A549 (cell line): ENCODE measurements around the gene SCPEP1. TPM values are rescaled to one million over a fixed set of nuclear protein-coding genes. Genes with fewer than 3 reads are reported as not detected.

ENCODE experiments used
- ATAC-seq, 2 experiments: fragments of 200-7000 bp in 1 of 2; fragments of >200 bp in 1 of 2; cut with Nextera tagmentation in 1 of 2; cut with Tn5 transposase in 1 of 2; 3 replicates each; pipeline versions ENCODE4 v1.8.0 to v1.9.1; 2018 to 2020; ENCODE audit warnings: mild to moderate bottlenecking in 1 of 2, moderate library complexity in 1 of 2
- CTCF ChIA-PET: fragments of 300-600 bp; sonication (Branson Sonifier 250); formaldehyde crosslinking; extraction: SDS; loops from one replicate; lab custom pipeline; 2021; ENCODE audit warnings: antibody characterized with exemption, inconsistent platforms; lab: Yijun Ruan, JAX
- POLR2A ChIA-PET: fragments of 350-600 bp; formaldehyde crosslinking; extraction: SDS; loops from one replicate; lab custom pipeline; 2021; ENCODE audit warnings: antibody characterized with exemption, inconsistent platforms; lab: Yijun Ruan, JAX
- DNase-seq, 2 experiments: peaks; one replicate each; pipeline versions ENCODE4 v3.0.0 to v3.0.0-alpha.2; 2011 to 2016; ENCODE audit warnings: low read depth in 1 of 2, low spot score in 1 of 2
- FAIRE-seq: peaks from 2 replicates; lab custom pipeline; 2011; peaks lifted over from hg19 to GRCh38; lab: Jason Lieb, UNC
- H3K27ac ChIP-seq, 2 experiments: fragments of >200 bp; sonication (Bioruptor Twin); formaldehyde crosslinking; 3 replicates each; pipeline ENCODE4 v1.5.1; 2016 to 2017
- H3K4me1 ChIP-seq: fragments of >200 bp; sonication (Bioruptor Twin); formaldehyde crosslinking; 3 replicates; pipeline ENCODE4 v1.6.1; 2016
- H3K4me2 ChIP-seq: fragments of >200 bp; sonication (Bioruptor Twin); formaldehyde crosslinking; 3 replicates; pipeline ENCODE4 v1.6.1; 2016
- H3K4me3 ChIP-seq: fragments of >200 bp; sonication (Bioruptor Twin); formaldehyde crosslinking; 3 replicates; pipeline ENCODE4 v1.5.1; 2016
- H3K9me3 ChIP-seq: fragments of >200 bp; sonication (Bioruptor Twin); formaldehyde crosslinking; 3 replicates; pipeline ENCODE4 v1.6.1; 2016
- CEBPB ChIP-seq, 2 experiments: fragments of >200 bp in 1 of 2; sonication (Bioruptor Twin) in 1 of 2; formaldehyde crosslinking in 1 of 2; IDR thresholded peaks; 2 replicates each; pipeline ENCODE4 v1.6.1; 2012 to 2016
- CHD2 ChIP-seq: fragments of 150-350 bp; IDR thresholded peaks from 2 replicates; pipeline ENCODE4 v1.6.1; 2014; ENCODE audit warnings: low read length; ENCODE audit not compliant: partially characterized antibody
- EHMT2 ChIP-seq: fragments of 200-600 bp; sonication (generic); IDR thresholded peaks from 2 replicates; pipeline ENCODE4 v1.6.1; 2016; ENCODE audit warnings: antibody characterized with exemption, low read depth, mild to moderate bottlenecking, moderate library complexity
- ESRRA ChIP-seq: fragments of 150-350 bp; IDR thresholded peaks from 2 replicates; pipeline ENCODE4 v1.6.1; 2014; ENCODE audit warnings: mild to moderate bottlenecking, low read length, borderline replicate concordance
- HDAC2 ChIP-seq: fragments of 200-600 bp; sonication (generic); IDR thresholded peaks from 2 replicates; pipeline ENCODE4 v1.6.1; 2016
- HEYL ChIP-seq: fragments of 250-450 bp; sonication (Bioruptor Pico); IDR thresholded peaks from 2 replicates; pipeline ENCODE4 v1.8.0; 2021; ENCODE audit warnings: mild to moderate bottlenecking, moderate library complexity
- HOXA7 ChIP-seq: fragments of 250-450 bp; sonication (Bioruptor Pico); IDR thresholded peaks from 2 replicates; pipeline ENCODE4 v1.5.0; 2020; ENCODE audit warnings: mild to moderate bottlenecking, moderate library complexity
- HOXB5 ChIP-seq: fragments of 250-450 bp; sonication (Bioruptor Pico); IDR thresholded peaks from 2 replicates; pipeline ENCODE4 v1.5.0; 2020; ENCODE audit warnings: mild to moderate bottlenecking, moderate library complexity
- JUNB ChIP-seq: fragments of >200 bp; sonication (Bioruptor Twin); formaldehyde crosslinking; IDR thresholded peaks from 2 replicates; pipeline ENCODE4 v1.6.1; 2016
- MYC ChIP-seq: IDR thresholded peaks from 2 replicates; pipeline ENCODE4 v1.6.1; 2012; ENCODE audit warnings: mild to moderate bottlenecking, inconsistent platforms, low read length, improper control_type of control experiment, borderline replicate concordance
- POLR2AphosphoS2 ChIP-seq: conservative IDR thresholded peaks from 2 replicates; pipeline ENCODE4 v1.6.1; 2012; ENCODE audit warnings: low read length, improper control_type of control experiment, inconsistent platforms
- RAD21 ChIP-seq, 2 experiments: fragments of >200 bp in 1 of 2; sonication (Bioruptor Twin) in 1 of 2; formaldehyde crosslinking in 1 of 2; IDR thresholded peaks in 1 of 2; conservative IDR thresholded peaks in 1 of 2; 2 replicates in 1 of 2; 3 replicates in 1 of 2; pipeline ENCODE4 v1.6.1; 2012 to 2018; ENCODE audit warnings: inconsistent platforms in 1 of 2
- RCOR1 ChIP-seq: fragments of 150-350 bp; IDR thresholded peaks from 2 replicates; pipeline ENCODE4 v1.6.1; 2014; ENCODE audit warnings: antibody characterized with exemption, low read length, low read depth
- RFX5 ChIP-seq: fragments of 450-650 bp; IDR thresholded peaks from 2 replicates; pipeline ENCODE4 v1.7.1; 2014; ENCODE audit warnings: antibody characterized with exemption, mild to moderate bottlenecking, moderate library complexity
- ZNF302 ChIP-seq: fragments of 250-450 bp; sonication (Bioruptor Pico); IDR thresholded peaks from 2 replicates; pipeline ENCODE4 v1.9.0; 2021; ENCODE audit warnings: inconsistent platforms, mild to moderate bottlenecking, moderate library complexity
- ZSCAN20 ChIP-seq: fragments of 250-450 bp; sonication (Bioruptor Pico); IDR thresholded peaks from 2 replicates; pipeline ENCODE4 v1.8.0; 2022; ENCODE audit warnings: mild to moderate bottlenecking, moderate library complexity
- WGBS: methylation state at CpG from one replicate; pipeline ENCODE4 v1.1.6; 2017; ENCODE audit errors: missing lambda C conversion rate; 5-methylcytosine and 5-hydroxymethylcytosine counted together
- polyA plus RNA-seq, 4 experiments: library from polyadenylated mRNA; depleted of rRNA in 3 of 4; stranded (reverse); fragments of >200 nt; fragmentation: RNase III in 1 of 4; extraction: RNeasy Plus Mini Kit Qiagen cat#74134 plus additional on column Dnase treatment in 1 of 4; gene quantifications; 2 replicates in 3 of 4; 3 replicates in 1 of 4; pipeline ENCODE4 v1.2.3, GENCODE V29; 2011 to 2017
- TF ChIP-seq, protein P1 (sequence below): fragments of 150-350 bp; IDR thresholded peaks from 2 replicates; pipeline ENCODE4 v1.6.1; 2014; ENCODE audit warnings: low read depth, mild to moderate bottlenecking, low read length
- TF ChIP-seq, protein P2 (sequence below): fragments of 250-450 bp; sonication (Bioruptor Pico); IDR thresholded peaks from 2 replicates; pipeline ENCODE4 v1.5.0; 2021; ENCODE audit warnings: mild to moderate bottlenecking, moderate library complexity, borderline replicate concordance
- TF ChIP-seq, protein P3 (sequence below): fragments of >200 bp; sonication (Bioruptor Twin); formaldehyde crosslinking; IDR thresholded peaks from 3 replicates; pipeline ENCODE4 v1.6.1; 2016

The SCPEP1 gene
- polyA plus RNA-seq, 2 of the 4 experiments (the other 2 are of a cell fraction): 44.5 to 45.0 TPM

DNA sequence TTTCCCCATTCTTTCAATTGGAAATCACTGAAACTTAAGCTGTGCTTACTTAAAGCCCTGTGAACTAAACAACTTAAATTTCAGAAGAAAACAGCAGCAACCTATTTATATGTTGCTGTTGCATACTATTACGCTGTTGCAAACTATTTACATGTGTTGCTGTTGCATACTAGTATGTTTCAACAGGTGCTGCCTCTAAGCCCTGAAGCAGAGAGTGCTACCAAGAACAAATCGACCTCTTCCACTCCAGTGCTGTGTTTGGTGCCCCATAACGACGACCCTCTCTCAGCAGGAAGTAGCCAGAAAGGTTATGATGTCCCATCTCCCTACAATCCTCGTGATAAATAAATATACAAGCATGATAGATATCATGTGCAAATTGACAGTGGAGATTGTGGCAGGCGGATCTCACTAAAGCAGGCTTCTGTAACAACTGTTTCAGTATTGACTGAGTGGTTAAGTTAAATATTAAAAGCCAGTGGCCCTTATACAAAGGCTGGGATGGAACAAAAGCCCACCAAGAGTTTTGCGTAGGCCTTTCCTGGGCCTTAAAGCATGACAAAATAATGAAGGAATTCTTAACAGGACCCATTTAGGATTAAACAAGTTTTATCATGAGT lies 5.7 kb upstream of the SCPEP1 start:
- ChIA-PET POLR2A (no interaction called here), CTCF (interaction anchor here (1.0 to 1.8 kb wide), 3 partner anchors 11 to 33 kb away, joined by 3 to 10 read pairs (median 4); partner anchors contain the start of gene COIL)
- no peak overlapping the region for H3K4me2 ChIP-seq
- WGBS: 54% methylated on average over 7 of the region's 7 CpGs
- 0 out of 3 replicates have a peak, but pooled peaks cover 4% of the 10 kb centered on the region for H3K4me1 ChIP-seq
- TF ChIP-seq RAD21 (conservative IDR thresholded peaks at IDR 0.05 in 1 of 2, IDR thresholded peaks at IDR 0.05 in 1 of 2): no peak
- no peak for TF ChIP-seq POLR2AphosphoS2
- no peak for TF ChIP-seq ESRRA
- TF ChIP-seq, protein P1, sequence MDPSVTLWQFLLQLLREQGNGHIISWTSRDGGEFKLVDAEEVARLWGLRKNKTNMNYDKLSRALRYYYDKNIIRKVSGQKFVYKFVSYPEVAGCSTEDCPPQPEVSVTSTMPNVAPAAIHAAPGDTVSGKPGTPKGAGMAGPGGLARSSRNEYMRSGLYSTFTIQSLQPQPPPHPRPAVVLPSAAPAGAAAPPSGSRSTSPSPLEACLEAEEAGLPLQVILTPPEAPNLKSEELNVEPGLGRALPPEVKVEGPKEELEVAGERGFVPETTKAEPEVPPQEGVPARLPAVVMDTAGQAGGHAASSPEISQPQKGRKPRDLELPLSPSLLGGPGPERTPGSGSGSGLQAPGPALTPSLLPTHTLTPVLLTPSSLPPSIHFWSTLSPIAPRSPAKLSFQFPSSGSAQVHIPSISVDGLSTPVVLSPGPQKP: no peak
- no peak for TF ChIP-seq RFX5
- TF ChIP-seq HEYL (CRISPR knock-in tag): no peak
- no peak for TF ChIP-seq HOXA7 (CRISPR knock-in tag)
- TF ChIP-seq HOXB5 (CRISPR knock-in tag): no peak
- TF ChIP-seq, protein P2, sequence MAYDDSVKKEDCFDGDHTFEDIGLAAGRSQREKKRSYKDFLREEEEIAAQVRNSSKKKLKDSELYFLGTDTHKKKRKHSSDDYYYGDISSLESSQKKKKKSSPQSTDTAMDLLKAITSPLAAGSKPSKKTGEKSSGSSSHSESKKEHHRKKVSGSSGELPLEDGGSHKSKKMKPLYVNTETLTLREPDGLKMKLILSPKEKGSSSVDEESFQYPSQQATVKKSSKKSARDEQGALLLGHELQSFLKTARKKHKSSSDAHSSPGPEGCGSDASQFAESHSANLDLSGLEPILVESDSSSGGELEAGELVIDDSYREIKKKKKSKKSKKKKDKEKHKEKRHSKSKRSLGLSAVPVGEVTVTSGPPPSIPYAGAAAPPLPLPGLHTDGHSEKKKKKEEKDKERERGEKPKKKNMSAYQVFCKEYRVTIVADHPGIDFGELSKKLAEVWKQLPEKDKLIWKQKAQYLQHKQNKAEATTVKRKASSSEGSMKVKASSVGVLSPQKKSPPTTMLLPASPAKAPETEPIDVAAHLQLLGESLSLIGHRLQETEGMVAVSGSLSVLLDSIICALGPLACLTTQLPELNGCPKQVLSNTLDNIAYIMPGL: no peak
- no peak for TF ChIP-seq CHD2
- TF ChIP-seq RCOR1: no peak
- TF ChIP-seq EHMT2: no peak
- TF ChIP-seq, protein P3, sequence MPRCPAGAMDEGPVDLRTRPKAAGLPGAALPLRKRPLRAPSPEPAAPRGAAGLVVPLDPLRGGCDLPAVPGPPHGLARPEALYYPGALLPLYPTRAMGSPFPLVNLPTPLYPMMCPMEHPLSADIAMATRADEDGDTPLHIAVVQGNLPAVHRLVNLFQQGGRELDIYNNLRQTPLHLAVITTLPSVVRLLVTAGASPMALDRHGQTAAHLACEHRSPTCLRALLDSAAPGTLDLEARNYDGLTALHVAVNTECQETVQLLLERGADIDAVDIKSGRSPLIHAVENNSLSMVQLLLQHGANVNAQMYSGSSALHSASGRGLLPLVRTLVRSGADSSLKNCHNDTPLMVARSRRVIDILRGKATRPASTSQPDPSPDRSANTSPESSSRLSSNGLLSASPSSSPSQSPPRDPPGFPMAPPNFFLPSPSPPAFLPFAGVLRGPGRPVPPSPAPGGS: no peak
- TF ChIP-seq MYC: no peak
- no peak for TF ChIP-seq ZSCAN20 (CRISPR knock-in tag)
- TF ChIP-seq JUNB: no peak
- no peak for TF ChIP-seq ZNF302 (CRISPR knock-in tag)
- TF ChIP-seq HDAC2: no peak
- no peak for TF ChIP-seq CEBPB (IDR thresholded peaks at IDR 0.05)
- ATAC-seq: no peak
- no peaks in the 10 kb centered on the region for H3K9me3 ChIP-seq
- no peak for FAIRE-seq
- H3K4me3 ChIP-seq: no peak overlapping the region
- no peak overlapping the region for H3K27ac ChIP-seq
- DNase-seq: no peak

DNA sequence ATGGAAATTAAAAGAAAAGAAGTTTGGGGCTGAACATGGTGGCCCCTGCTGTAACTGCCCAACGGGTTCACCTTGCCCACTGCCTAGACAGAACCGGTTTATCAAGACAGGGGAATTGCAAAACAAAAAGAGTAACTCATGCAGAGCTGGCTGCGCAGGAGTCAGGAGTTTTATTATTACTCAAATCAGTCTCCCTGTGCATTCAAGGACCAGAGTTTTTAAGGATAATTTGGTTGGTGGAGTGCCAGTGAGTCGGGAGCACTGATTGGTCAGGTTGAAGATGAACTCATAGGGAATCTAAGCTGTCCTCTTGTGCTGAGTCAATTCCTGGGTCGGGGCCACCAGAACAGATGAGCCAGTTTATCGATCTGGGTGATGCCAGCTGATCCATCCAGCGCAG lies 4.4 kb upstream of the SCPEP1 start:
- no peak overlapping the region for H3K4me3 ChIP-seq
- DNase-seq (no peak), ATAC-seq (no peak), FAIRE-seq (no peak)
- 52% methylated on average over 7 of the region's 7 CpGs for WGBS
- H3K9me3 ChIP-seq: no peaks in the 10 kb centered on the region
- POLR2A ChIA-PET: no interaction called here
- CTCF ChIA-PET: interaction anchor here (1.2 to 1.7 kb wide), 2 partner anchors 10 kb away, joined by 3 to 4 read pairs; no protein-coding TSS in a partner anchor
- H3K27ac ChIP-seq: no peak overlapping the region
- no peak for TF ChIP-seq CEBPB (IDR thresholded peaks at IDR 0.05)
- no peak overlapping the region for H3K4me2 ChIP-seq
- H3K4me1 ChIP-seq: peaks cover 6% of the 10 kb centered on the region; the same call in 1 of the 3 replicates
